ENCODE data around the gene WLS.

DNA sequence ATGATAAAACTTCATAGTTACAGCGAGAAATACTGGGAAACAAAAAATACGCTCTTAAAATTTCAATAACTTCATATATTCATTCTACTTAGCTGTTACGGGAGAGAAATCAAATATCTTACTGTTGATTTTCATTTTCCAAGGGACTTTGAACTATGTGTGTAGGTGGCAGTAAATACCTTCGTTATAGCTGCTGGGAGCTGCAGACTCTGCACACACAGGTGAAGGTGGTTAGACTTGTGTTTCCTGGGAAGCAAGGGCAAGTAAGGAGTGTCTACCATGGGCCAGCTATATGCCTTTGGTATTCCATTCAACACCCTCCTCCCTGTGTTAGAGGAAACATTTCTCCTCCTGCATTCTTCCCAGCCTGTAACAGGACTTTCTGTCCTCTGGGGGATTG lies 130.5 kb downstream of the WLS start:
- TF ChIP-seq, protein P1, sequence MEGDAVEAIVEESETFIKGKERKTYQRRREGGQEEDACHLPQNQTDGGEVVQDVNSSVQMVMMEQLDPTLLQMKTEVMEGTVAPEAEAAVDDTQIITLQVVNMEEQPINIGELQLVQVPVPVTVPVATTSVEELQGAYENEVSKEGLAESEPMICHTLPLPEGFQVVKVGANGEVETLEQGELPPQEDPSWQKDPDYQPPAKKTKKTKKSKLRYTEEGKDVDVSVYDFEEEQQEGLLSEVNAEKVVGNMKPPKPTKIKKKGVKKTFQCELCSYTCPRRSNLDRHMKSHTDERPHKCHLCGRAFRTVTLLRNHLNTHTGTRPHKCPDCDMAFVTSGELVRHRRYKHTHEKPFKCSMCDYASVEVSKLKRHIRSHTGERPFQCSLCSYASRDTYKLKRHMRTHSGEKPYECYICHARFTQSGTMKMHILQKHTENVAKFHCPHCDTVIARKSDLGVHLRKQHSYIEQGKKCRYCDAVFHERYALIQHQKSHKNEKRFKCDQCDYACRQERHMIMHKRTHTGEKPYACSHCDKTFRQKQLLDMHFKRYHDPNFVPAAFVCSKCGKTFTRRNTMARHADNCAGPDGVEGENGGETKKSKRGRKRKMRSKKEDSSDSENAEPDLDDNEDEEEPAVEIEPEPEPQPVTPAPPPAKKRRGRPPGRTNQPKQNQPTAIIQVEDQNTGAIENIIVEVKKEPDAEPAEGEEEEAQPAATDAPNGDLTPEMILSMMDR (IDR thresholded peaks at IDR 0.05; ENCODE audit: low read length) = no peak
- no peak for TF ChIP-seq EZH2phosphoT487 (IDR thresholded peaks at IDR 0.05; ENCODE audit: low read length)
